Astrocyte of the spinal cord (primary cell): ENCODE data around the gene SEZ6L.

Source experiments
- DNase-seq: peaks from one replicate; pipeline ENCODE4 v3.0.0; 2011; ENCODE audit warnings: low read depth, low spot score
- H3K4me3 ChIP-seq: 2 replicates; pipeline ENCODE4 v1.5.1; 2011; ENCODE audit warnings: low read depth, mild to moderate bottlenecking, low read length, moderate library complexity
- in situ Hi-C: cut with HindIII; loops from 2 replicates; pipeline ENCODE4 v1.10.0; 2017; ENCODE audit warnings: low sequenced_read_pairs
- TF ChIP-seq, protein P1 (sequence below): IDR thresholded peaks from 2 replicates; pipeline ENCODE4 v1.5.1; 2012; ENCODE audit warnings: low read depth, mild to moderate bottlenecking, low read length, inconsistent platforms

Gene SEZ6L

DNA sequence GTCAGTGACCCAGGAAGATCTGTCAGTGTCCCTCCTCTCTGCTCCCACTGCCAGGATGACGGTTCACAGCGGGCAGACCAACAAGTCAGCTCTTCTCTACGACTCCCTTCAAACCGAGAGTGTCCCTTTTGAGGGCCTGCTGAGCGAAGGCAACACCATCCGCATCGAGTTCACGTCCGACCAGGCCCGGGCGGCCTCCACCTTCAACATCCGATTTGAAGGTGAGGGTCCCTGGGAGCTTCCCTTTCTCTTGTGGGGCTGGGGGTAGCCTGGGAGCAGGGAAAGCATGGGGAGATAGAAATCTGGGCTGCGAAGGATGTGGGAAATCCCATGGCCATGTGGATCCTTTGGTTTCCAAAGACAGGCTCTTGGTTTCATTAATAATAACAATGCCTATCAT, 141.4 kb downstream of the SEZ6L start:
- no peak for DNase-seq
- TF ChIP-seq, protein P1, sequence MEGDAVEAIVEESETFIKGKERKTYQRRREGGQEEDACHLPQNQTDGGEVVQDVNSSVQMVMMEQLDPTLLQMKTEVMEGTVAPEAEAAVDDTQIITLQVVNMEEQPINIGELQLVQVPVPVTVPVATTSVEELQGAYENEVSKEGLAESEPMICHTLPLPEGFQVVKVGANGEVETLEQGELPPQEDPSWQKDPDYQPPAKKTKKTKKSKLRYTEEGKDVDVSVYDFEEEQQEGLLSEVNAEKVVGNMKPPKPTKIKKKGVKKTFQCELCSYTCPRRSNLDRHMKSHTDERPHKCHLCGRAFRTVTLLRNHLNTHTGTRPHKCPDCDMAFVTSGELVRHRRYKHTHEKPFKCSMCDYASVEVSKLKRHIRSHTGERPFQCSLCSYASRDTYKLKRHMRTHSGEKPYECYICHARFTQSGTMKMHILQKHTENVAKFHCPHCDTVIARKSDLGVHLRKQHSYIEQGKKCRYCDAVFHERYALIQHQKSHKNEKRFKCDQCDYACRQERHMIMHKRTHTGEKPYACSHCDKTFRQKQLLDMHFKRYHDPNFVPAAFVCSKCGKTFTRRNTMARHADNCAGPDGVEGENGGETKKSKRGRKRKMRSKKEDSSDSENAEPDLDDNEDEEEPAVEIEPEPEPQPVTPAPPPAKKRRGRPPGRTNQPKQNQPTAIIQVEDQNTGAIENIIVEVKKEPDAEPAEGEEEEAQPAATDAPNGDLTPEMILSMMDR = no peak
- in situ Hi-C loops = no loop called here
- no peak overlapping the region for H3K4me3 ChIP-seq

DNA sequence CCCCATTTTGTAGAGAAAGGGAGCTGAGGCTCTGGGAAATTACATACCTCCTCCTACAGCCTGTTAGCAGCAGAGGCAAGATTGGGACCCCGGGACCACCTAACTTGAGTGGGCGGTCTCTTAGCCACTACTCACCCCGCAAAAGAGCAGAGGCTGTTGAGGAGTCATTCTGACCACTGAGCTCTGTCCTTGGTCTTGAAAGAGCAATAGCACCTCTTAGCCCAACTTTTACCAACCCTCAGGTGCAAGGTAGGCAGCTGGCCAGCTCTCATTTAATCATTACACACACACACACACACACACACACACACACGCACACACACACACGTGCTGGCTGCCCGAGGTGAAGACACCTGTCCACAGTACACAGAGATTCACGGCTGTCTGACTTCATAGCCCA, 144.0 kb downstream of the SEZ6L start:
- TF ChIP-seq, protein P1 = no peak
- in situ Hi-C loops = no loop called here
- no peak overlapping the region for H3K4me3 ChIP-seq
- no peak for DNase-seq

DNA sequence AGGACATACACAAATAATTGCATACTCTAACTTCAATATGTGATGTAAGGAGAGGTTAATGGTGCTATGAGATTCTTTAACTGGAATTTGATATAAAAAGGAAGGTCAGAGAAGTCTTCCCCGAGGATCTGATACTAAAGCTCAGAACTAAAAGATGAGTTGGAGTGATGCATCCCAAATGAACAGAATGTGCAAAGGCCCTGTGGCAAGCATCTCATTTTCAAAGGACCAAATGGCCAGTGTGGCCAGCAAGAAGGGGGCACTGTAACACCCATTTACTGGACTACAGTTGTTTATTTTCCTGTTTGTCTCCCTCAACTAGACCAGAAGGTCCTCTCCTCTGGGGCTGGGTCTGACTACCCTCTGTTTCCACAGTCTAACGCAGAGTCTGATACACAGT, 144.9 kb downstream of the SEZ6L start:
- TF ChIP-seq, protein P1 = no peak
- DNase-seq = no peak
- in situ Hi-C loops = no loop called here
- H3K4me3 ChIP-seq = no peak overlapping the region

DNA sequence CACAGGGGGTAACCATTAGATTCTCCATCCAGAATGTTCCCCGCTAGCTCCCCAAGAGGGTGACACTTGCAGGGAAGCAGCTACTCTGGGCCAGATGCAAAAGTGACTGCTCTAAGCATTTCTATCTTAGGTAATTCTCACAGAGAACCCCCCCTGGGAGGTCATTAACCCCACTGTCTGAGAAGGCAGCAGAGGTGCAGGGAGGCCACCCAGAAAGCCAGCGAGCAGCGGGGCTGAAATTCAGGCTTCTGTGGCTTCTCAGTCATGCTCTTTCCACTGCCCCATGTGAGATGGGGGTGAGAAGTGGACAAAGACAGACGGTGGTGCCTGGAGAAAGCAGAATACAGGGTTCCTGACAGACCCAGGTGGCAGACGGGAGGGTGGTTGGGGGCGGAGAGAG, 145.4 kb downstream of the SEZ6L start:
- no peak overlapping the region for H3K4me3 ChIP-seq
- TF ChIP-seq, protein P1 = no peak
- in situ Hi-C loops = no loop called here
- no peak for DNase-seq

DNA sequence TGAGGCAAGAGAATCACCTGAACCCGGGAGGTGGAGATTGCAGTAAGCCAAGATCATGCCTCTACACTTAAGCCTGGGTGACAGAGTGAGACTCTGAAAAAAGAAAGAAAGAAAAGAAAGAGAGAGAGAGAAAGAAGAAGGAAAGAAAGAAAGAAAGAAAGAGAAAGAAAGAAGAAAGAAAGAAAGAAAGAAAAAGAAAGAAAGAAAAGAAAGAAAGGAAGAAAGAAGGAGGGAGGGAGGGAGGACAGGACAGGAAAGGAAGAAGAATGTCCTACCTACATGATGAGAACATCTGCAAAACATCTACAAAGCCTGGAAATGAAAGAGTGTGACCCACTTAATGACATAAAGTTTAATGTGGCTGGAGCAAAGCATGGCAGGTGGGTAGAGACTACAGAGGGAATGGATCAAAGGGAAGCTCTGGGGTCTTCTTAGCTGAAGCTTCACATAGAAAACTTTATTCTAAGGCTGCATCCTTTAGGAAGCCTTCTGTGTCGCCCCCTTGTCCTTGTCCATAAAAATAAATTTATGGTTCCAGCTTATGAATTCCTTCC, 147.5 kb downstream of the SEZ6L start:
- TF ChIP-seq, protein P1 = no peak
- no peak for DNase-seq
- in situ Hi-C loops = no loop called here
- no peak overlapping the region for H3K4me3 ChIP-seq

DNA sequence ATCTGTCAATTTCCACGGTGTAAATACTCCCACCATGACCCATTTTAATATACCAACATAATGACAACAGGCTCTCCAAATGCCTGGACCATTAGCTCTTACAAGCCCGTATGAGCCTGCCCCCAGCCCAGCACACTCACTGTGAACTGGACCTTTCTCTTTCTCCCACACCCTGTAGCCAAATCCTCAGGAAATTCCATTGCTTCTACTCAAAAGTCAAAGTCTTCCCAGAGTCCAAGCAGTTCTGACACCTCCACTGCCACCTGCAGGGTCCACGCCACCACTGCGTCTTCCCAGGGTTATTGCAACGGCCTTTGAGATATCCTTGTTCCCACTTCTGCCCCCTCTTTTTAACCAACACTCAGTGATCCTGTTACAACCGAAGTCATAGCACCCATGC, 149.7 kb downstream of the SEZ6L start:
- no peak for DNase-seq
- TF ChIP-seq, protein P1 = no peak
- in situ Hi-C loops = no loop called here
- no peak overlapping the region for H3K4me3 ChIP-seq

DNA sequence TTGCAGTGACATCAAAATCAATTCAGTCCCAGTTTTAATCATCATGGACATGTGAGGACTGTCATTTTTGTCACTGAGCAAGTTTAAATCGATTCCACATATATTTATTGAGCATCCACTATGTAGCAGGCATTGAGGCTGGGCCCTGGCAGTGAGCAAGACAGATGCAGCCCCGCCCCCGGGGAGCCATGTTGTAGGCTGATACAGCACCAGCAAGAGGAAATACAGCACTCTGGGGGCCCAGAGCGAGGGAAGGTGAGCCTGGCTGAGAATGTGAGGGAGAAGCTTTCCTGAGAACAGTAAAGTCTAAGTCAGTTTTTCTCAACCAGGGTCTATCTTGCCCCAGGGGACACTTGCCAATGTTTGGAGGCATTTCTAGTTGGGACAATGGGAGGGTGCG, 151.2 kb downstream of the SEZ6L start:
- no peak for DNase-seq
- in situ Hi-C loops = no loop called here
- H3K4me3 ChIP-seq = no peak overlapping the region
- TF ChIP-seq, protein P1 = no peak
